Activated naive CD8-positive, alpha-beta T cell treated with anti-CD3 and anti-CD28 coated beads, Interleukin-2, amount 10 ng/mL, durations not matched to agents 7 days and 5 days (primary cell): ENCODE data around the gene PLCH2. TPM values are rescaled to one million over a fixed set of nuclear protein-coding genes. Genes with fewer than 3 reads are reported as not detected.

Source experiments
- ATAC-seq: fragments of 150-1000 bp; cut with Tn5 transposase; one replicate; pipeline ENCODE4 v1.10.0; 2021; ENCODE audit warnings: low read depth, moderate library complexity
- POLR2A ChIA-PET: fragments of 350-600 bp; sonication (Branson Sonifier 250); formaldehyde crosslinking; loops from one replicate; lab custom pipeline; 2021; ENCODE audit warnings: antibody characterized with exemption; lab: Charles Lee
- DNase-seq: peaks from one replicate; pipeline ENCODE4 v3.0.0; 2021
- H3K27ac Mint-ChIP-seq: one replicate; pipeline ENCODE4 v1.8.0; 2022; ENCODE audit warnings: mild to moderate bottlenecking, mixed read lengths
- H3K27me3 Mint-ChIP-seq: one replicate; pipeline ENCODE4 v1.8.0; 2022; ENCODE audit warnings: mild to moderate bottlenecking, moderate library complexity, mixed read lengths
- H3K36me3 Mint-ChIP-seq: one replicate; pipeline ENCODE4 v1.8.0; 2021; ENCODE audit warnings: mild to moderate bottlenecking, mixed read lengths
- H3K4me1 Mint-ChIP-seq: one replicate; pipeline ENCODE4 v1.8.0; 2021; ENCODE audit warnings: mixed read lengths
- H3K4me3 Mint-ChIP-seq: one replicate; pipeline ENCODE4 v1.8.0; 2022; ENCODE audit warnings: mild to moderate bottlenecking, moderate library complexity, mixed read lengths
- H3K9me3 Mint-ChIP-seq: one replicate; pipeline ENCODE4 v1.8.0; 2021; ENCODE audit warnings: mixed read lengths
- total RNA-seq, 2 experiments: library from RNA; stranded (reverse); gene quantifications; one replicate each; pipeline ENCODE4 v1.2.3, GENCODE V29; 2021

PLCH2 gene, protein sequence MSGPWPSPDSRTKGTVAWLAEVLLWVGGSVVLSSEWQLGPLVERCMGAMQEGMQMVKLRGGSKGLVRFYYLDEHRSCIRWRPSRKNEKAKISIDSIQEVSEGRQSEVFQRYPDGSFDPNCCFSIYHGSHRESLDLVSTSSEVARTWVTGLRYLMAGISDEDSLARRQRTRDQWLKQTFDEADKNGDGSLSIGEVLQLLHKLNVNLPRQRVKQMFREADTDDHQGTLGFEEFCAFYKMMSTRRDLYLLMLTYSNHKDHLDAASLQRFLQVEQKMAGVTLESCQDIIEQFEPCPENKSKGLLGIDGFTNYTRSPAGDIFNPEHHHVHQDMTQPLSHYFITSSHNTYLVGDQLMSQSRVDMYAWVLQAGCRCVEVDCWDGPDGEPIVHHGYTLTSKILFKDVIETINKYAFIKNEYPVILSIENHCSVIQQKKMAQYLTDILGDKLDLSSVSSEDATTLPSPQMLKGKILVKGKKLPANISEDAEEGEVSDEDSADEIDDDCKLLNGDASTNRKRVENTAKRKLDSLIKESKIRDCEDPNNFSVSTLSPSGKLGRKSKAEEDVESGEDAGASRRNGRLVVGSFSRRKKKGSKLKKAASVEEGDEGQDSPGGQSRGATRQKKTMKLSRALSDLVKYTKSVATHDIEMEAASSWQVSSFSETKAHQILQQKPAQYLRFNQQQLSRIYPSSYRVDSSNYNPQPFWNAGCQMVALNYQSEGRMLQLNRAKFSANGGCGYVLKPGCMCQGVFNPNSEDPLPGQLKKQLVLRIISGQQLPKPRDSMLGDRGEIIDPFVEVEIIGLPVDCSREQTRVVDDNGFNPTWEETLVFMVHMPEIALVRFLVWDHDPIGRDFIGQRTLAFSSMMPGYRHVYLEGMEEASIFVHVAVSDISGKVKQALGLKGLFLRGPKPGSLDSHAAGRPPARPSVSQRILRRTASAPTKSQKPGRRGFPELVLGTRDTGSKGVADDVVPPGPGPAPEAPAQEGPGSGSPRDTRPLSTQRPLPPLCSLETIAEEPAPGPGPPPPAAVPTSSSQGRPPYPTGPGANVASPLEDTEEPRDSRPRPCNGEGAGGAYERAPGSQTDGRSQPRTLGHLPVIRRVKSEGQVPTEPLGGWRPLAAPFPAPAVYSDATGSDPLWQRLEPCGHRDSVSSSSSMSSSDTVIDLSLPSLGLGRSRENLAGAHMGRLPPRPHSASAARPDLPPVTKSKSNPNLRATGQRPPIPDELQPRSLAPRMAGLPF (N-terminal part only)
- 10 to 100 TPM; 28.2 to 30.3 TPM for total RNA-seq

DNA sequence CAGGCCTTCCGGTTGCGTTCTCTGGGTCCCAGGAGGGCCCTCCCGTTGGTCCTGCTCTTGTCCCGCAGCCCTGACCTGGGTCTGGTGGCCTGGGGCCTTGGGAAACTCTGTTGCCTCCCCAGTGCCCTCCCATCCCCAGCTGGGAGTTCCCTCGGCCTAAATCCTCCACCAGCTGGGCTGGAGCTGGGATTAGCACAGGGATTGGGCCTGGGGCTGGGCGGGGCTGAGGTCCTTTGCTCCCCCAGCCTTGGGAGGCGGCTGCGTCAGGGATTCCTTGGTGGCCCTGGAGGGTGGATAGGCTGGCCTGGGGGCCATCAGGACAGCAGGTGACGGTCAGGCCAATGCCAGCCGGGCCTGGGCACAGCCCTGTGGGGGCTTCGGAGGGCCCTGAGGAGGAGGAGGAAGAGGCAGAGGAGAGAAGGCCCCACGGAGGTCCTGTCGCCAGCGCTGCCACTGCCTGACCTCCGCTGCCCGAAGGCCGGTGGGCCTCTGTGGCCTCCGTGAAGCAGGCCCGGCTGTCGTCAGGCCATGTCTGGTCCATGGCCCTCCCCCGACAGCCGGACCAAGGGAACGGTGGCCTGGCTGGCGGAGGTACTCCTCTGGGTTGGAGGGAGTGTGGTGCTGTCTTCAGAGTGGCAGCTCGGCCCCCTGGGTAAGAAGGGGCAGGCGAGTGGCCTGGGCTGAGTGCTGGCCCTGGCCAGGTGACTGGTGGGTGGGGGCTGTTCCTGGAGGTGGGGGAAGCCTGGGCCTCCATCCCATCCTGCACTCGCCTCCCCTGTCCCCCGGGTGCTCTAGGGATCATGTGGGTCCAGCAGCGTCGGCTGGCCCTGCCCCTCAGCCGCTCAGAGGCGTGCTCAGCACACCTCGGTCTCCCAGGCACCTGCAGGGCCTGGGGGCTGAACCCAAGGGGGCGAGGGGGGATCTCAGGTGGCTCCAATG, at the start of gene PLCH2:
Gene PLCH2, plus strand, starts transcription at position 229 of the 939 bp plus-strand sequence. Its CDS starts 300 bp downstream, at position 529.
- no peak for DNase-seq
- POLR2A ChIA-PET: no interaction called here
- Mint-ChIP-seq H3K36me3 (no peaks in the 10 kb centered on the region), H3K27me3 (no peaks in the 10 kb centered on the region), H3K9me3 (no peaks in the 10 kb centered on the region), H3K4me1 (no peaks in the 10 kb centered on the region), H3K4me3 (no peak within 1 kb of the TSS), H3K27ac (no peak within 1 kb of the TSS)
- ATAC-seq: no peak

- Mint-ChIP-seq H3K36me3 (peaks cover 7% of the 10 kb centered on the region), H3K27me3 (peaks cover 3% of the 10 kb centered on the region), H3K4me3 (no peak overlapping the region), H3K4me1 (peaks cover 3% of the 10 kb centered on the region), H3K27ac (no peak overlapping the region), H3K9me3 (peaks cover 3% of the 10 kb centered on the region)
- DNase-seq (no peak), ATAC-seq (no peak)
- POLR2A ChIA-PET: interaction anchor here (1.1 kb wide), 1 partner anchor 159 kb away, joined by 3 read pairs; no protein-coding TSS in a partner anchor
Observed at GRCh38 chr1:2426540-2426939, 49.5 kb upstream of the PLCH2 start.

GRCh38 chr1:2427051-2427450, 49.0 kb upstream of the PLCH2 start:
- POLR2A ChIA-PET: interaction anchor here (1.1 kb wide), 1 partner anchor 158 kb away, joined by 3 read pairs; no protein-coding TSS in a partner anchor
- peaks cover 3% of the 10 kb centered on the region for H3K27me3 Mint-ChIP-seq
- no peak for DNase-seq
- H3K4me1 Mint-ChIP-seq: peaks cover 3% of the 10 kb centered on the region
- peaks cover 7% of the 10 kb centered on the region for H3K36me3 Mint-ChIP-seq
- H3K9me3 Mint-ChIP-seq: peaks cover 3% of the 10 kb centered on the region
- H3K4me3 Mint-ChIP-seq: no peak overlapping the region
- no peak for ATAC-seq
- H3K27ac Mint-ChIP-seq: no peak overlapping the region

GRCh38 chr1:2427976-2428375, 48.1 kb upstream of the PLCH2 start:
- Mint-ChIP-seq H3K4me1 (peaks cover 3% of the 10 kb centered on the region), H3K9me3 (peaks cover 2% of the 10 kb centered on the region), H3K36me3 (peaks cover 7% of the 10 kb centered on the region), H3K4me3 (no peak overlapping the region), H3K27me3 (peaks cover 3% of the 10 kb centered on the region), H3K27ac (no peak overlapping the region)
- no peak for ATAC-seq
- no peak for DNase-seq
- POLR2A ChIA-PET: no interaction called here

DNA sequence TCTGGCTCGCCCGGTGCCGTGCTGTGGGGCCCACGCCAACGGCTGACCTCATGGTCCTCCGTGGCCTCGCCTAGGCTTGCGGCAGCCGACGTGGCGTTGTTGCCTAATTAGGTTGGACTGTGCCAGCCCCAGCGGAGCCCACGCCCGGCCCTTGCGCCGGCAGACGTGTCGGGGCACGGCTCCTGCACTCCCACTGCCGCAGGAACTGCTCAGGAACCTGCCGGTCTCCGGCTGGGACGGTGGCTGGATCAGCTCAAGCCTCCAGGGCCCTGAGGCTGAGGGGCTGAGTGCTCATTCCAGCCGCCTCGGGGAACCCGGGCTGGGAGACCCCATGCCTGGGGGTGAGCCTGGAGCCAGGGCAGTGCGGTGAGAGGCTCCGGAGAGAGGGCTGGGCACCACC, 47.6 kb upstream of the PLCH2 start:
- POLR2A ChIA-PET: no interaction called here
- ATAC-seq (no peak), DNase-seq (no peak)
- Mint-ChIP-seq H3K4me1 (peaks cover 3% of the 10 kb centered on the region), H3K27me3 (peaks cover 3% of the 10 kb centered on the region), H3K4me3 (no peak overlapping the region), H3K36me3 (peaks cover 4% of the 10 kb centered on the region), H3K27ac (no peak overlapping the region), H3K9me3 (peaks cover 2% of the 10 kb centered on the region)

DNA sequence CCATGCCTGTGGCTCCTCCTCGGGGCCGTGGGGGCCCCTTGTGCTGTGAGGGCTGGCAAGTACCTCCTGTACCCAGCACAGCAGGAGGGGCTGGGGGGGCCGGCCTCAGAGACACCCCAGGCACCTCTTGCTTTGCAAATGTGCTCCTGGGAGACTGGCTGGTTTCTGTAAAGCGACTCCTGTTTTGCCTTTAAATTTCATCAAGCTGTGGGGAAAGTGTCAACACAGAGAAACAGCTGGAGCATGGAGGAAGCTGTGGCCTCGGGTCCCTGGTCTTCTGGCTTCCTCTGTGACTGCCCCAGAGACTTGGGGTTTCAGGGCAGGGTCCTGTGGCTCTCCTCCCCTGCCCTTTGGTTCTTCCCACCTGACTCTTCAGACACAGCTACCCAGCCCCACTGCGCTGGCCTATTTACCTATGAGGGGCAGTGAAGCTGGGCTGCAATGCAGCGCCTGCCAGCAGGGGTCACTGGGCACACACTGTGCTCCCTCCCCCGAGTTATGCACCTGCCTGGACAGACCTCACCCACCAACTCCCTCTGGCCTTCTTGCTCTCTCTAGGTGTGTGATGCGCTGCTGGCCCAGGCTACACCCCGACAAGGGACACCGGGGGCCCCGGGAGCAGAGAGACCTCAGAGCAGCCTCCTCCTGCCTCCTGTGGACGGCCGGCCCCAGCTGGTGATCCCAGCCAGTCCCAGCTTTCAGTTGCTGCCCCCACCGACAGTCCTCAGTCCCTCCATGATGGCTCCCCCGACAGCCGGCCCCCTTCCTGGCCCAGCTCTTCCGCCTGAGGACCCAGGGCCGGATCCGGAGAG, 46.1 kb upstream of the PLCH2 start:
- Mint-ChIP-seq H3K4me3 (no peak overlapping the region), H3K27ac (no peak overlapping the region), H3K27me3 (no peaks in the 10 kb centered on the region), H3K9me3 (peaks cover 2% of the 10 kb centered on the region), H3K4me1 (no peaks in the 10 kb centered on the region), H3K36me3 (peaks cover 2% of the 10 kb centered on the region)
- DNase-seq: no peak
- ATAC-seq: no peak
- POLR2A ChIA-PET: interaction anchor here (1.0 kb wide), 1 partner anchor 12 kb away, joined by 3 read pairs; no protein-coding TSS in a partner anchor

DNA sequence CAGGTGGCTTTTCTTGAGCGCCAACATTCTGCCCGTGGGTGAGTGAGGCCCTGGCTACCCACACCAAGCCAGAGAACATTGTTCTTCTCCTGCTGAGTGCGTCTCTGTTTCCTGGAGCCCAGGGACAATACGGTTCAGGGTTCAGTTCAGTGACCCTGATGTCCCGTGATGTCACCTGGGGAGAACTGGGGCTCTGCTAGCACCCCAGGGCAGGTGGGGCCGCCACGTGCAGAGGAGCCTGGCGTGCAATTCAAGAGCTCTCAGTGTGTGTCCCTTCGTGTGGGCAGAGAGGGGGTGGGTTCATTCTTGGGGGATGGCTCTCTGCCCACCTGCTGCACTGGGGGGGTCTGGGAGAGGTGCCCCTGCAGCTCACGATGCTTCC, 45.5 kb upstream of the PLCH2 start:
- Mint-ChIP-seq H3K4me1 (no peaks in the 10 kb centered on the region), H3K36me3 (peaks cover 2% of the 10 kb centered on the region), H3K9me3 (peaks cover 2% of the 10 kb centered on the region), H3K4me3 (no peak overlapping the region), H3K27ac (no peak overlapping the region), H3K27me3 (no peaks in the 10 kb centered on the region)
- no peak for ATAC-seq
- no peak for DNase-seq
- POLR2A ChIA-PET: no interaction called here

DNA sequence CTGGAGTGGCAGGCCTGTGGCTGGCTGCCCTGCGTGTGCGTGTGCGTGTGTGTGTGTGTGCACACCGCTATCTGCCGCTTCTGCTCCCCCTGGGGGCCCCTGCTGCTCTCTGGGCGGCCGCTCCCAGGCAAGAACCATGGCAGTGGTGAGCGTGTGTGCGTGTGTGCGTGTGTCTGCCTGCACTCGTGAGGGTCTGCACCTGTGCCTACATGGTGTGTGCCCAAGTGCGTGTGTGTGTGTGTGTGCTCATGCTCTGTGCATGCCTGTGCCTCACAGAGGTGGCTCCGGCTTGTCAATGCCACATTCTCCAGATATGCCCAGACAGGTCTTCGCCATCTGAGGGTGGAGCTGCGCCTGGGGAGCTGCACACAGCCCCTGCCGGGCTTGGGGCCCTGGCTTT, 45.0 kb upstream of the PLCH2 start:
- Mint-ChIP-seq H3K27ac (no peak overlapping the region), H3K36me3 (peaks cover 2% of the 10 kb centered on the region), H3K27me3 (no peaks in the 10 kb centered on the region), H3K4me1 (no peaks in the 10 kb centered on the region), H3K4me3 (no peak overlapping the region), H3K9me3 (peaks cover 2% of the 10 kb centered on the region)
- DNase-seq: no peak
- POLR2A ChIA-PET: interaction anchor here (0.9 kb wide), 1 partner anchor 9 kb away, joined by 3 read pairs; no protein-coding TSS in a partner anchor
- ATAC-seq: no peak

DNA sequence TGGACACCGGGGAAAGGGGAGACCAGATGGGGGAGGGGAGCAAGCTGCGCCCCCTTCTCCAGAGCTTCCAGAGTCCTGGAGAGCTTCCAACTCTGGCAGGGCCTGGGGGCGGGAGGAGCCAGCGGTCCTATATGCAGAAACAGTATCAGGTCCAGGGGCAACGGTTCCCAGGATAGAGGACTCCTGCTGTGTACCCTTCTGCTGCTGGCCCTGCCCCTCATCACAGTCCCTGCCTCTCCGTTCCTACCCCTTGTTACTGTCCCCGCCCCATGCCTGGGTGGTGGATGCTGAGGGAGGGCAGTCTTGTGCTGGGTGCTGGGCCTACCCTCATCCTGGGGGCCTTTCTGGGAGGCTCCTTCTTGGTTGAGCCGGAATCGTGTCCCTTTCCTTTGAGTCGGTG, 44.6 kb upstream of the PLCH2 start:
- no peak overlapping the region for H3K27ac Mint-ChIP-seq
- H3K27me3 Mint-ChIP-seq: no peaks in the 10 kb centered on the region
- peaks cover 2% of the 10 kb centered on the region for H3K36me3 Mint-ChIP-seq
- POLR2A ChIA-PET: interaction anchor here (0.9 kb wide), 1 partner anchor 9 kb away, joined by 3 read pairs; no protein-coding TSS in a partner anchor
- DNase-seq (no peak), ATAC-seq (no peak)
- peaks cover 2% of the 10 kb centered on the region for H3K9me3 Mint-ChIP-seq
- H3K4me3 Mint-ChIP-seq: no peak overlapping the region
- H3K4me1 Mint-ChIP-seq: no peaks in the 10 kb centered on the region

GRCh38 chr1:2432441-2432844, 43.6 kb upstream of the PLCH2 start:
- H3K27ac Mint-ChIP-seq: no peak overlapping the region
- no peaks in the 10 kb centered on the region for H3K27me3 Mint-ChIP-seq
- H3K4me1 Mint-ChIP-seq: no peaks in the 10 kb centered on the region
- H3K4me3 Mint-ChIP-seq: no peak overlapping the region
- DNase-seq (no peak), ATAC-seq (no peak)
- POLR2A ChIA-PET: interaction anchor here (1.2 kb wide), 1 partner anchor 14 kb away, joined by 4 read pairs; no protein-coding TSS in a partner anchor
- peaks cover 2% of the 10 kb centered on the region for H3K9me3 Mint-ChIP-seq
- H3K36me3 Mint-ChIP-seq: peaks cover 2% of the 10 kb centered on the region

DNA sequence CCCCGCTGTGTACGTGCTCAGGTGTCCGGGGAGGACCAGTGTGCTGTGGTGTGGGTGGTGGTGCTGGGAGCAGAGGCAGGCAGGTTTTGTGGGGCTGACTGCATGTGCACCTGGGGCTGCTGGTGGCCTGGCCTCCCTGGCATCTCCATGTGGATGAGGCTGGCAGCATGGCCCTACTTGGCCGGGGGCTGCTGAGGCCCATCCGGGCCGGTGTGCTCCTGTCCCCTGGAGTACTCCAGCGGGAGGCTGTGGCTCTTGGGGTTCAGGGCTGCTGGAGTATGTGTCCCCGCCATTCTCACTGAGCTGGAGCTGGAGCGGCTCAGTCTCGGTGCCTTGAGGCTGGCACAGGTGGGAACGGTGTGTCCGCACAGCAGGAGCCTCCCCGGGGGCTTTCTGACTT, 42.9 kb upstream of the PLCH2 start:
- POLR2A ChIA-PET: no interaction called here
- DNase-seq: no peak
- Mint-ChIP-seq H3K9me3 (peaks cover 2% of the 10 kb centered on the region), H3K36me3 (peaks cover 2% of the 10 kb centered on the region), H3K4me3 (no peak overlapping the region), H3K4me1 (no peaks in the 10 kb centered on the region), H3K27ac (no peak overlapping the region), H3K27me3 (no peaks in the 10 kb centered on the region)
- no peak for ATAC-seq
